IMR-90 (cell line): ENCODE data around the gene MACIR. TPM values are rescaled to one million over a fixed set of nuclear protein-coding genes. Genes with fewer than 3 reads are reported as not detected.

Experiments
- ATAC-seq: fragments of 200-7000 bp; cut with Tn5 transposase; 2 replicates; pipeline ENCODE4 v1.9.1; 2020; ENCODE audit warnings: low read depth, mild to moderate bottlenecking, moderate library complexity
- BruUV-seq: library from RNA; stranded (reverse); fragments of 400-500 nt; replicated peaks from 2 replicates; lab custom pipeline; 2021; lab: Mats Ljungman, UMichigan
- CTCF ChIA-PET: fragments of 300-600 bp; formaldehyde crosslinking; extraction: SDS; loops from one replicate; lab custom pipeline; 2021; ENCODE audit warnings: antibody characterized with exemption; lab: Yijun Ruan, JAX
- POLR2A ChIA-PET: fragments of 300-600 bp; sonication (Branson Sonifier 250); formaldehyde crosslinking; loops from one replicate; lab custom pipeline; 2022; ENCODE audit warnings: antibody characterized with exemption; ENCODE audit not compliant: unreplicated experiment; lab: Charles Lee
- DNase-seq: peaks from one replicate; pipeline ENCODE4 v3.0.0; 2013
- H2AFZ ChIP-seq: replicated peaks from 2 replicates; pipeline ENCODE3; 2013; ENCODE audit warnings: low read length, mild to moderate bottlenecking; ENCODE audit not compliant: poor library complexity
- H2AK5ac ChIP-seq: 2 replicates; pipeline ENCODE4 v1.6.1; 2013; ENCODE audit warnings: low read depth, low read length, inconsistent platforms
- H2AK9ac ChIP-seq: replicated peaks from 2 replicates; pipeline ENCODE3; 2013; ENCODE audit warnings: mild to moderate bottlenecking, low read depth, low read length, moderate library complexity; ENCODE audit not compliant: poor library complexity
- H2BK120ac ChIP-seq: 2 replicates; pipeline ENCODE4 v1.6.1; 2013; ENCODE audit warnings: low read depth, low read length, inconsistent platforms
- H2BK15ac ChIP-seq: 3 replicates; pipeline ENCODE4 v1.6.1; 2013; ENCODE audit warnings: low read depth, low read length, inconsistent platforms
- H2BK20ac ChIP-seq: 2 replicates; pipeline ENCODE4 v1.6.1; 2013; ENCODE audit warnings: low read depth, mild to moderate bottlenecking, inconsistent platforms, low read length, moderate library complexity
- H2BK5ac ChIP-seq: 2 replicates; pipeline ENCODE4 v1.6.1; 2013; ENCODE audit warnings: mild to moderate bottlenecking, low read depth, low read length, inconsistent platforms; ENCODE audit not compliant: poor library complexity, severe bottlenecking
- H3K14ac ChIP-seq: replicated peaks from 2 replicates; pipeline ENCODE4 v1.6.1; 2013; ENCODE audit warnings: low read depth, low read length, inconsistent platforms
- H3K18ac ChIP-seq: 2 replicates; pipeline ENCODE4 v1.6.1; 2013; ENCODE audit warnings: low read depth, low read length, control low read depth
- H3K23ac ChIP-seq: 2 replicates; pipeline ENCODE4 v1.6.1; 2013; ENCODE audit warnings: low read depth, low read length, inconsistent platforms
- H3K27ac ChIP-seq: 2 replicates; pipeline ENCODE4 v1.5.1; 2013; ENCODE audit warnings: mild to moderate bottlenecking, control low read depth, low read length; ENCODE audit not compliant: insufficient read depth
- H3K27me3 ChIP-seq: 2 replicates; pipeline ENCODE4 v1.6.1; 2013; ENCODE audit warnings: low read length; ENCODE audit not compliant: control insufficient read depth, insufficient read depth
- H3K36me3 ChIP-seq: 2 replicates; pipeline ENCODE4 v1.6.1; 2013; ENCODE audit warnings: low read length, mixed read lengths; ENCODE audit not compliant: control insufficient read depth, insufficient read depth
- H3K4ac ChIP-seq: 2 replicates; pipeline ENCODE4 v1.6.1; 2013; ENCODE audit warnings: low read depth, low read length, inconsistent platforms
- H3K4me1 ChIP-seq: 2 replicates; pipeline ENCODE4 v1.6.1; 2013; ENCODE audit warnings: low read length, mixed read lengths; ENCODE audit not compliant: control insufficient read depth, insufficient read depth
- H3K4me2 ChIP-seq: 2 replicates; pipeline ENCODE4 v1.6.1; 2013; ENCODE audit warnings: low read depth, mild to moderate bottlenecking, control low read depth, low read length, moderate library complexity
- H3K4me3 ChIP-seq: 2 replicates; pipeline ENCODE4 v1.5.1; 2013; ENCODE audit warnings: low read depth, mild to moderate bottlenecking, control low read depth, low read length, moderate library complexity; ENCODE audit not compliant: insufficient read depth
- H3K56ac ChIP-seq: 2 replicates; pipeline ENCODE4 v1.6.1; 2013; ENCODE audit warnings: low read length, inconsistent platforms; ENCODE audit not compliant: insufficient read depth; ENCODE audit errors: extremely low read depth
- H3K79me1 ChIP-seq, 2 experiments: 2 replicates each; pipeline ENCODE4 v1.6.1; 2013; ENCODE audit warnings: low read length in 2 of 2, inconsistent platforms in 1 of 2, low read depth in 1 of 2
- H3K9ac ChIP-seq: 2 replicates; pipeline ENCODE4 v1.6.1; 2013; ENCODE audit warnings: low read depth, low read length, control low read depth
- H3K9me1 ChIP-seq: 2 replicates; pipeline ENCODE4 v1.6.1; 2013; ENCODE audit warnings: low read length, inconsistent platforms; ENCODE audit not compliant: insufficient read depth
- H3K9me3 ChIP-seq: 2 replicates; pipeline ENCODE4 v1.6.1; 2013; ENCODE audit warnings: low read length; ENCODE audit not compliant: control insufficient read depth, insufficient read depth
- H4K20me1 ChIP-seq: 2 replicates; pipeline ENCODE4 v1.6.1; 2013; ENCODE audit warnings: low read length, inconsistent platforms; ENCODE audit not compliant: insufficient read depth
- H4K5ac ChIP-seq: 2 replicates; pipeline ENCODE4 v1.6.1; 2013; ENCODE audit warnings: mild to moderate bottlenecking, low read depth, low read length, control low read depth
- H4K8ac ChIP-seq, 2 experiments: 2 replicates each; pipeline ENCODE4 v1.6.1; 2013; ENCODE audit warnings: low read depth in 2 of 2, low read length in 2 of 2, control low read depth in 1 of 2, inconsistent platforms in 1 of 2
- H4K91ac ChIP-seq: 2 replicates; pipeline ENCODE4 v1.6.1; 2013; ENCODE audit warnings: low read depth, low read length, inconsistent platforms; ENCODE audit not compliant: insufficient read depth
- BHLHE40 ChIP-seq: fragments of 150-350 bp; IDR thresholded peaks from 2 replicates; pipeline ENCODE4 v1.6.1; 2016; ENCODE audit warnings: mild to moderate bottlenecking, low read depth, low read length
- MAFK ChIP-seq: IDR thresholded peaks from 2 replicates; pipeline ENCODE4 v1.6.1; 2012; ENCODE audit warnings: low read depth, low read length, improper control_type of control experiment
- WGBS, 2 experiments: methylation state at CpG; one replicate each; pipeline versions ENCODE4 v1.1.5 to v1.1.7; 2013; ENCODE audit warnings: missing lambda C conversion rate in 2 of 2; ENCODE audit not compliant: insufficient read length in 1 of 2; ENCODE audit errors: extremely low coverage in 2 of 2; 5-methylcytosine and 5-hydroxymethylcytosine counted together
- dilution Hi-C: fragments of 300-500 bp; cut with HindIII; formaldehyde crosslinking; loops from one replicate; pipeline ENCODE4 v1.14.3; 2018; ENCODE audit warnings: low sequenced_read_pairs; ENCODE audit not compliant: unreplicated experiment
- in situ Hi-C: fragments of 300-500 bp; cut with MboI; formaldehyde crosslinking; loops from 3 replicates; pipeline ENCODE4 v1.14.3; 2019; ENCODE audit warnings: low sequenced_read_pairs, inconsistent platforms, mixed read lengths
- intact Hi-C: fragments of 100-400 bp; cut with micrococcal nuclease; formaldehyde crosslinking; loops from 2 replicates; pipeline ENCODE4 v1.10.0; 2022
- polyA plus RNA-seq, 3 experiments: library from polyadenylated mRNA; depleted of rRNA; stranded (reverse); fragments of >200 nt; gene quantifications; 2 replicates each; pipeline ENCODE4 v1.2.3, GENCODE V29; 2012; ENCODE audit warnings: low replicate concordance in 1 of 3
- total RNA-seq: library from RNA; depleted of rRNA; stranded (reverse); fragments of >200 nt; gene quantifications from 2 replicates; pipeline ENCODE4 v1.2.3, GENCODE V29; 2012

The MACIR gene
- total and polyA plus RNA-seq, 2 of the 4 experiments (the other 2 are of a cell fraction) = 11.1 to 21.3 TPM

GRCh38 chr5:103298117-103298516 lies 39.6 kb downstream of the MACIR start:
- intact Hi-C loops (no loop called here), in situ Hi-C loops (no loop called here), dilution Hi-C loops (no loop called here)
- H4K91ac ChIP-seq = no peak overlapping the region
- POLR2A ChIA-PET = no interaction called here
- no TSS peak for BruUV-seq
- no peaks in the 10 kb centered on the region for H4K20me1 ChIP-seq
- H3K56ac ChIP-seq = no peak overlapping the region
- TF ChIP-seq MAFK (0 out of 2 replicates have a peak, but pooled peaks have one; percentile 16), BHLHE40 (no peak)
- H2BK5ac ChIP-seq = no peak overlapping the region
- H4K5ac ChIP-seq = no peak overlapping the region
- WGBS, 2 experiments = no CpG with 5 or more reads among the region's 1 CpG
- H3K14ac ChIP-seq = no peak overlapping the region
- H3K79me1 ChIP-seq = no peaks in the 10 kb centered on the region
- no peak overlapping the region for H2AK5ac ChIP-seq
- H3K9me1 ChIP-seq = no peaks in the 10 kb centered on the region
- no peaks in the 10 kb centered on the region for H3K9me3 ChIP-seq
- ATAC-seq (no peak), DNase-seq (no peak)
- H2AK9ac ChIP-seq = no peak overlapping the region
- H3K4ac ChIP-seq = no peak overlapping the region
- no peak overlapping the region for H3K27ac ChIP-seq
- no peak overlapping the region for H3K4me3 ChIP-seq
- no peak overlapping the region for H2AFZ ChIP-seq
- CTCF ChIA-PET = interaction anchor here (1.3 kb wide), 1 partner anchor 177 kb away, joined by 5 read pairs; no protein-coding TSS in a partner anchor
- no peak overlapping the region for H2BK15ac ChIP-seq
- no peak overlapping the region for H3K18ac ChIP-seq
- no peak overlapping the region for H3K4me2 ChIP-seq
- H3K4me1 ChIP-seq = peaks cover 1% of the 10 kb centered on the region; the same call in 1 of the 2 replicates
- H3K27me3 ChIP-seq = no peaks in the 10 kb centered on the region
- H4K8ac ChIP-seq = no peak overlapping the region
- no peak overlapping the region for H3K9ac ChIP-seq
- H2BK20ac ChIP-seq = no peak overlapping the region
- H3K23ac ChIP-seq = no peak overlapping the region
- no peaks in the 10 kb centered on the region for H3K36me3 ChIP-seq
- H2BK120ac ChIP-seq = no peak overlapping the region
